HG03439 (cell line): Measurements from ENCODE around the gene MYG1.
A peak's percentile ranks its signal among the peaks of the same experiment; 100 is the strongest.
"Not testable (repeated sequence)": the region's sequence is repeated elsewhere in the genome, so short reads cannot be mapped to it uniquely, and the experiment has no call there.

ENCODE experiments used
- ATAC-seq: cut with Tn5 transposase; IDR thresholded peaks from one replicate; pipeline ENCODE4 v1.9.1; 2021; ENCODE audit warnings: mild to moderate bottlenecking, moderate library complexity; ENCODE audit not compliant: unreplicated experiment

MYG1 gene

DNA sequence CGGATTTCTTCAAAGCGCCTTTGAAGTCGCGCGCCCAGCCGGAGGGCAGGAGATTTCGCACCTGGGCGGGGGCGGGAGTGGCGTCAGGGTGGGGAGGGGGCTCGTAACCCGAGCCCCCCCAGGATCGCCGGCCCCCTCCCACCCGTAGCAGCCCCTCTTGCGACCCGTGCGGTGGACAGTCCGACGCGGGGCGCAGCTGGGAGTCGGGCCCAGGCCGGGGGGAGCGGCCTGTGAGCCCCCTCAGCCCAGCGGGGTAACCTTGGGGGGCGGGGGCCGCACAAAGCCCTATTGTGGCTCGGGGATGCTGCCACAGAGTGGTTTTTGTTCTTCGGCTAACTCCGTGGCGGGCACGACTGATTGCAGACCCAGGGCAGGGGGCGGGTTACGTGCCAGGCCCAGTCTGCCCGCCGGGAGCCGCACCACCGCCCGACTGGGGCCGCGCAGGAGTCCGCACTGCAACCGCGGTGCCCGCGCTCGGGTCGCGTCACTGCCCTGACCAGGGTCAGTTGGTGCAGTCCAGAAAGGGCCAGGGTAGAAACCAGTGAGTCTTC is 26.1 kb downstream of the MYG1 start:
- no peak for ATAC-seq

DNA sequence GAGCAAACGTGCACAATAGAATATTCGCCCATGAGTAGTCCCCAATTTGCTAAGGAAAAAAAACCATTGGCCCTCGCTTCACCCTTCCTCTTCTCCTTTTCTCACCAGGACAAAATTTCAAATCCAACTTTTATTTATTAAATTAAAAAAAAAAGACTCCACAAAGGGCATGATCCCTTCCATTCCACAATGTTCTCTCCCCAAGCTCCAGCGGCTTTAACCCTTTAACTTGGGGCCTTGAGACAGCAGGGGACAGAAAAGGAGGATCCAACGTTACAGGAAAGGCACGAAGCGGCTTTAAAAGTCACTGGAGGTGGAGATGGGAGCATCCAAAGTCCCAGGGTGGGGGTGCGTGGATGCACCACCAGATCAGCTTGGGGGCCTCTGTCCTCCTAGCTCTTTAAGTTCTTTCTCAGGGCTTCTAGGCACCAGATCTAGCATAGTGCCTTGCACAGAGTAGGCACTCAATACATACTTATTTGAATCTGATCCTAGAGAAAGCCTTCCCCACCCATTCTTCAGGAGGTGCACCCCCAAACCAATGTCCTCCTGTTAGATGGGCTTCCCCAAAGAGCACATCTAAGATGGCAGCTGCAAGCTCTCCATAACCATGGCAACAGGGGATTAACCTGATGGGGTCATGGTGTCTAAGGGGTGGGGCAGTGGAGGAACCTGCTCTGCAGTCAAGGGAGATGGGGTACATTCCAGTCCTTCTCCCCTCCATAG is 27.1 kb downstream of the MYG1 start:
- ATAC-seq: no peak

DNA sequence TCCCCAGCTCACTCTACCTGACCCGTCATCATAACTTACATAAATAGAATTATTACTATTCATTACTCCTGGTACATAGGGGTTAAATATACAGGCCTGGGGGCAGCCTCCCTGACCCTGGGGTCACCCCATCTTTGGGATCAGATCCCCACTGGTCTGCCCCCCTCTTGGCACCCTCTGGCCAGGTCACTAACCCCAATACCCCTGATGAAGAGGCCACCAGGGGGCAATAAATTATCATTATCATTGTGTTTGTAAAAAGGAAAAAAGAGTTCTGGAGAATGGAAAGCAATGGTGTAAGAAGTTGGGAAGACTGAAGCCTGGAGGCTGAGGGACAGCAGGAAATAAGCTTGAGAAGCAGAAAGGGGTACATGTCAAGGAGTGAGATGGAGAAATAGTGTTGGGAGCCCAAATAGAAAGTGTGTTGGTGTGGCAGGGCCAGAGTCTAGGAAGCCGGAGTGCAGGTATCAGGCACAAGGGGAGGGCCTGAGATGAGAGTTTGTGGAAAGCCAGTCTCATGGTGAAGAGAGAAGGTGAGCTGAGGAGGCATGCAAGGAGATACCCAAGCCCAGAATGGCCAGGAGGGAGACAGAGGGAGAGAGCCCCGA is 28.0 kb downstream of the MYG1 start:
- ATAC-seq: no peak

DNA sequence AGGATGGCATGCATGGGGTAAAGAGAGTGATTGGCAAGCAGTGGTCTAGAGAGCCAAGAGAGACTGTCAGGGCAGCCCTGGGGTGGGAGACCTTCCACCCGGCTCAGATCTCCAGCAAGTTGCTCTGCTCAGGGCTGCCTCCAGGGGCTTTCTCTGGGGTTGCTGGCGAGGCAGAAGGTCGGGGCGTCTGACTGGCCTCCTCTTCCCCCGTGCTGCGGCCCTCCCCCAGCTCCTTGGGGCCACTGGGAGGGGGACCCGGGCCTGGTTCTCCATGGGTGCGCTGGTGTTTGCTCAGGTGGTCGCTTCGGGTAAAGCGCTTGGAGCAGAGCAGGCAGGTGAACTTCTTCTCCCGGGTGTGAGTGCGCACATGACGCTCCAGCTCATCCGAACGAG is 28.5 kb downstream of the MYG1 start:
- ATAC-seq: no peak

DNA sequence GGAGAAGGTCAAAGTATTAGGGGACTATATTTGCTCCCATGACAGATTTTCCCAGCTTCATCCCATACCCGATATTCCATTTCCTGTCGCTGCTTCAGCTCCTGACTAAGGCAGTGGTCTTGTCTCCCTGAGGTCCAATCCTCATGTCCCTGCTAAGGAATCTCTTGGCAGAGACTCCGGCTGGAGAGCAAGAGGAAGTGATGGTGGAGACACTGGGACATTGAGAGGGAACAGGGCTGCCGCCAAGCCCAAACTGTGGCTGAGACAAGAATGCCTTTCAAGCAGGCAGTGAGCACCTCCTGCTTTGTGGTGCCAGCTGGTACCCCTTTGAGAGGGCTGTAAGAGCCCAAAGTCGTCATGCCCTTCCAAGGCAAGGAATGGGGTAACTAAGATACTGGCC is 31.2 kb downstream of the MYG1 start:
- ATAC-seq: no peak

DNA sequence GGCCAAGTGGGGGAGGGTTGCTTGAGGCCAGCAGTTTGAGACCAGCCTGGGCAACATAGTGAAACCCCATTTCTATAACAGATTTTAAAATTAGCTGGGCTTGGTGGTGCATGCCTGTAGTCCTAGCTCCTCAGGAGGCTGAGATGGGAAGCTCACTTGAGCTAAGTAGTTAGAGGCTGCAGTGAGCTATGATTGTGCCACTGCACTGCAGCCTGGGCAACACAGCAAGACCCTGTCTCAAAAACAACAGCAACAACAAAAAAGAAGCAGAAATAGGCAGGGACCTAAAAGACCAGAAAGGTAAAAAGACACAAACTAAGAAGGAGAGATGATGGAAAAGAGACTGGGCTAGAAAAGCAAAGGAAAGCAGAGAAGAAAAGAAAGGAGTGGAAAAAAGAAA is 32.8 kb downstream of the MYG1 start:
- ATAC-seq: not testable (repeated sequence)

DNA sequence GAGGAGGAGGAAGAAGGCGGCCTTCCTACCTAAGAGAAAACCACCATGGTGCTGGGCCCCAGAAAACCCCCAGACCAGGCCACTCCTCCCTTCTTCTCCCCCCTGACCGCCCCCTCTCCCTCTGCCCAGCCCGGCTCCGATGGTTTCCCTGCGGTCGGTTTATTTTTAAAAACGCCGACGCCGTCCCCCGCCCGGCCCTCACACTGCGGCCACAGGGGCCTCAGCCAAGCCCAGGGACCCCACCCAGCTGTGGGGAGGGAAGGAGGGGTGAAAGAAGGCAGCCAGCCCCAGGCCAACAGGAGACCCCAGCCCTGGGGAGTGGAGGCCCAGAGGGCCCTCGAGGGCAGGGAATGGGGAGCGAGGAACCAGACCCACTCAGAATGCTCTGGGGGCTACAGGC is 33.2 kb downstream of the MYG1 start:
- ATAC-seq: no peak

DNA sequence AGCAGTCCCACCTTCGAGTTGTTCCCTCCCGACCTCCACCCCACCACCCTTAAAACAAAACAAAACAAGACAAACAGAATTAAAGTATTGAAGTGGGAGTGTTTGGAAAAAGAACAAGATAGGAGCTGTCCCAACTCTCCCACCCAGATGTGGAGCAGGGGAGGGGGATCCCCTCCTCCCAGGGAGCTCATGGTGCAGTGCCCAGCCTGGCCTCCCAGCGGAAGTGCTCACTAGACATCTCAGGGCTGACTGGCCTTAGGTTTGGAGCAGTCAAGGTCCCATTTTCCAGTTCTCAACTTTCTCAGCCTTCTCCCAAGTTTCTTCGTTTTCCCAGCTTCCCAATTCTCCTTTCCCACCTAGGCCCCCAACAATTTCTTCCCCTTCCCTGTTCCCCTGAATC is 33.8 kb downstream of the MYG1 start:
- no peak for ATAC-seq

DNA sequence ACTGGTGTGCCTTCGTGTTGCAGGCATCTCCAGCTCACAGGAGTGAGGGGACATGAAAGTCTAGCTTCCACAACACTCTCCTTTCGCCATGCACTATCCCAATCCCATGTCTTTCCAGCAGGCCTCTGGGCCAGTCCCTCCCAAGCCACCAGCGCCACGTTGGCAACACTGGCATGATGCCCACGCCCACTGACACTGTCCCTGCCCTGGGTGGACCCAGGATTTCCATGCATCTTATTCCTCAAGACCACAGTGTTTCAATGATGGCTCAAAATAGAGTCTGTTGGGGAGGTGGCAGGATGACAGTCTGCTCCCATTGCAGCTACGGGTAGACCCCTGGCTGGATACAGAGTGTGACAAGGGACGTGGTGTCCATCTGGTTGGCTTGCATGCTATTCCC is 34.4 kb downstream of the MYG1 start:
- ATAC-seq: no peak

DNA sequence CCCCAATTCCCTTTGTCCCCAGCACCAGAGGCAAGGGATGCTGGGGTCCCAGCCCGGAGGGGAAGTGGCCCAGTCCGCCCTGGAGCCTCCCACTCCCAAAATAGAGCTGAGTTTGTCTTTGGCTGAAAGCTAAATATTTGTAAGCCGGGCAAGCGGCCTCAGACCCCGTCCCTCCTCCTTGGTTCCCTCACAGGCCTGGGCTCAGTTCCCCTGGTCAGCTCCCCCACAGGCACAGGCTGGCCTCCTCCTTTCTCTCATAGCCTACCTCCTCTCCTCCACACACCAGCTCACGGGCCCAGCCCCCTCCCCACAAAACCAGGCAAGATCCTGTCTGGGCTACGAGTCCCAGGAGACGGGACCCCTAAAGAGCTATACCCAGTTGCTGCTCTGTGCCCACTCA is 35.3 kb downstream of the MYG1 start:
- ATAC-seq: no peak

DNA sequence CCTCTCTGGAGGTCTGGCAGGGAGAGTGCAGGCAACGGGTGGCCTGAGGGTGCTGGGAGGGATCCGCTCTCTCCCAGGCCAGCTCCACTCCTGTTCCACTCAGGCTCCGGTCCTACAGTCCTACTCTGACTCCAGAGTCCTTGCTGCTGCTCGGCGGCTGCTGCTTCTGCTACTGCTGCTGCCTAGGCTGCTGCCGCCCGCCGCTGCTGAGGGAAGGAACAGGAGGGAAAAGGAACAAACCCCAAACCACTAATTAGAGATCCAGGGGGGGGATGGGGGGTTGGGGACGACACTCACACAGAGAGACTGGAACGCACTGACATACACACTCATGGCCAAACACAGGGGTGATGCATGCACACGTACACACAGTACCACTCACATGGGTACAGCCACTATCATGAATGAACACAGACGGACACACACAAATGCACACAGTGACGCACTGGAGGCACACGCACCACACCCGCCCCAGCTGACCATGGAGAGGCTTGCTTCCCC is 36.7 kb downstream of the MYG1 start, which contains the start of gene SP7:
TSS of gene SP7 (minus strand) at position 174 of the 501 bp plus-strand sequence. CDS start 708 bp downstream, outside the sequence.
- no peak for ATAC-seq

DNA sequence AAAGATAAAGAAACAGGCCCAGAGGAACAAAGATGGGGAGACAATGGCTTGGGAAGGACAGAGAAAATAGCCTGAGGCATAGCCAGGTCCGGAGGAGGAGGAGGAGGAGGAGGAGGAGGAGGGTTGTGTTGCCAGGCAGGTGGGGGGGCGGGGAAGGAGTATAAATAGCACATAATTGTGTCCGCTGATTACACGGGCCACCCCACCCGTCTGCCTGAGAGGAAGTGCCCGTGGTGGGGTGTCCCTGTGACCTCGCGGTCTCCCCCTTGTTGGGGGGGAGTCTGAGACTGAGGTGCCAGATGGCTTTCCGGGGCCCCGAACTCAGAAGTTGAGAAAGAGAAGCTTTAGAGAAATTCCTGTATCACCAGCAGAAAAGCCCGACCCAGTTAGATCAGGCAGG is 38.5 kb downstream of the MYG1 start:
- ATAC-seq: no peak

DNA sequence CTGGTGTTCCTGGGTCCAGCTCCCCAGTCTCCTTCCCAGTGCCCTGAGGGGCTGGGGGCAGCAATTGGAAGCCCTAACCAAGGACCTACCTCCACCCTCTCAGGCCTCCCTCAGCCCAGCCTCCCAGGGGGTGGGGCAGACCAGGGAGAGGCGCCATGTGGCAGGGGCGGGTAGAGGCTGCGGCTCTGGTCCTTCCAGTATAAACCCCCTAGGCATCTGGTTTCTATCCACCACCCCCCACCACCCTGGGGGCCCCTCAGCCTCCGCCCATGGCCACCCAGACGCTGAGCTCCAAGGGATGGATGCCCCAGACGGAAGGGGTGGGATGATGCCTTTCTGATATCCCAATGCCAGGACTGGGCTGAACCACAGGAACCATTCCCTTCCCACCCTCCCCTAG is 39.4 kb downstream of the MYG1 start:
- no peak for ATAC-seq

DNA sequence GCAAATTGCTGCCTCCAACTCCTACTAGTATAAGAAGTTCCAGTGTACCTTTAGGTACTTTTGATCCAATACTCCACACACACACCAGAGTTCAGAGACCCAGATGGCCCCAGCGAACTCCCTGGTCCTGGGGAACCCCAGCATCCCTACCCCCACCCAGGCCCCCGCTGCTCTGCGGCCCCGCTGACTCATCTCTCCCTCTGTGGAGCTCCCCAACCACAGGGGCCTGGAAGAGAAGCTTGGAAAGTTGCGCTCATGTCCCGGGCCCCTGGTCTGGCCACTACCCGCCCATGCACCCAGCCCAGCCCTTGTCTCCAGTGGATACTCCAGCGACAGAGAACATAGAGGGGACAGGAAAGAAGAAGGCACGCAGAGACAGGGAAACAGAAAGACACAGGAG is 40.9 kb downstream of the MYG1 start:
- no peak for ATAC-seq

DNA sequence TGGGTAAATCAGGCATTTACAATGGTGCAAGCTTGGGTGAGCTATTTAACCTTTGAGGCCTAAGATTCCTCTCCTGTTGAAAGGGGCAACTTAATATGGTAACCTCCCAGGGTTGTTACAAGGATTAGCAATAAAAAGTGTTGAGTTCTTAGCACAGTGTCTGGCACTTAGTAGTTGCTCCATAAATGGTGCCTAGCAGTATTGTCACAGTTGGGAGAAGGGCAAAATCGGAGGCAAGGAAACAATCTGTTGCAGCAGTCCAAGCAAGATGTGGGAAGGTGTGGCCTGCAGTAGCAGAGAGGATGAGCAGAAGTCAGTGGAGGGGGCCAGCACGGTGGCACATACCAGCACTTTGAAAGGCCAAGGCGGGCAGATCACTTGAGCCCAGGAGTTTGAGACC is 44.0 kb downstream of the MYG1 start:
- ATAC-seq: no peak

DNA sequence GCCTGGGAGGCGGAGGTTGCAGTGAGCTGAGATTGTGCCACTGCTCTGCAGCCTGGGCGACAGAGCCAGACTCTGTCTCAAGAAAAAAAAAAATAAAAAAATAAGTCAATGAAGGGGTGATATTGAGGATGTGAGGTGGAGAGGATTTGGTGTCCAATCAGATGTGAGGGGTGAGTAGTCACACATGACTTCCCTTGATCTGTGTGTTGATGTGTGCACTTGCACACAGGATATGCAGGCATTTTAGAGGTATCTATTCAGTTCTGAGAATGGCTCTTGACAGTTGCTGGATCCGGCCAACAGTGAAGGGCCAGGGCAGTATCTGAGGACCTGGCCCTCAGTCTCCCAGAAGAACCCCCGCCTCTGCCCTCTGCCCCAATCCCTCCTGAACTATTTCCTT is 44.5 kb downstream of the MYG1 start:
- ATAC-seq: no peak

DNA sequence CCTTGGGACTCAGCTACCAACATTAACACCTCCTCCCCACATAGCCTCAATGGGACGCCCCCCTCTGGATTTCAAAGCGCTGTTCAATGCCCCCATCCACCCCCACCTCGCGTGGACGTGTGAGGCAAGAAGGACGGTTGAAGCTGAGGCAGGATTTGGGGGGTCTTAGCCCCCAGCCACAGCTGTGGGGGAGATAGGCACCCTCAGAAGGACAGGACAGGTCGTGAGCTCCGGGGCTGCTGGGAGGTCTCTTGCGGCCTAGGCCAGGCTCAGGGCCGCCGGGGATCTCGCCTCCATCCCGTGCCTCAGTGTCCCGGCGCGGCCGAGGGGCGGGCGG is 45.0 kb downstream of the MYG1 start:
- ATAC-seq: peak; percentile 20

DNA sequence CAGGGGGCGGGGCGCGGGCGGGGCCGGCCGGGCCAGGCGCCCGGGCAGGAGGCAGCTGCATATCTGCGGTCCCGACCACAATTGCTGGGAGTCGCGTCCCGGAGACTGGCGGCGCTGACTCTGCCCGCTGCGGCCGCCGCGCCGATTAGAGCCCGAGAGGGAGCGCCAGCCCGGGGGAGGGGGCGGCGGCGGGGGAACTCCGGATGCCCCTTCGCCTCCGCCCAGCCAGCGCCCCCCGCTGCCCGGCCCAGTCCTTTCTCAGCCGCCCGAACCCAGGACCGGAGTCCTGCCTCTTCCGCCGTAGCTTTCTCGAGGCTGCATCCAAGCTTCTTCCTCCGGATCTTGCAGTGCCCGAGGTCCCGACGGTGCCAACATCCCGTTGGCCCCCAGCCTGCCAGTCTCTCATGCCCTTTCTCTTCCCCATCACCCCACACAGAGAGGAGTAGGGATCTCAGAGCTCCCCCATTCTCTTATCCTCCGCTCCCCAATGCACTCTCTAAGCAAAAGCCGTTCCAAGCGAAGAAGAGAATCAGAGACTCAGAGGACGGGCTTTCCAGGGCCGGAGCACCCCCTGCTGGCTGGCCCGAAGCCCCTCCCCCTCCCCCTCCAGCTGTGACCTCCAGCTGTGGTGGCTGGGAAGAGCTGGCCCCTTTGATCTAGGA is 45.5 kb downstream of the MYG1 start:
- peak; percentile 60 for ATAC-seq

DNA sequence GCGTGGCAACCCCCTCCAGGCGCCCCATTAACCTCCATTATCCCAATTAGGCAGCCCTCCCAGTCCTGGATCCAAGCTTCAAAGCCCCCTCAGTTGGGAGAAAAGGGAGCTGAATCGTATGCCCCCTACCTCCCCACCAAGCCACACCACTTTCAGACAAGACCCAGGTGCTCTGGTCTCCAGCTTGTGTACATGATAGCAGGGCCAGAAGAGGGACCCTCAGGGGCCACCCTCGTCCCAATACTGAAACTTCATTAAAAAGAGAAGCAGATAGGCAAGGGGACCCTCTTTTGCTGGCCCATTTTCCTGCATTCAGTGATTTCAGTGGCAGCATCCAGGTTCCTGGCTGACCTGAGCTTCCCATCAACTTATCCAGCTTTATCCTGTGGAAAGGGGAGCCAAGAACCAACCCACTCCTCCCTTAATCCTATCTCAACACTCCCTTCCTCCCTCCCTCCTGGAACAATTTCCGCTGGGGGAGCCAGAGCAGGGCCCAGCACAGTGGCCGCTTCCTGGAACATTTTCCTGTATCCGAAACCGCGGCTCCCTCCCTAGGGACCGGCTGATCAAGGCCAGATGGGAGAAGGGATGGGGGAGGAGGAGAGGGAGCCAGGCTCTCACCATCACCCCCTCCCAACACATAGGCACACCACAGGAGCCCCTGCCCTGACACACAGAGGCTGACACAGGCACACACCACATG is 46.1 kb downstream of the MYG1 start:
- ATAC-seq: no peak

DNA sequence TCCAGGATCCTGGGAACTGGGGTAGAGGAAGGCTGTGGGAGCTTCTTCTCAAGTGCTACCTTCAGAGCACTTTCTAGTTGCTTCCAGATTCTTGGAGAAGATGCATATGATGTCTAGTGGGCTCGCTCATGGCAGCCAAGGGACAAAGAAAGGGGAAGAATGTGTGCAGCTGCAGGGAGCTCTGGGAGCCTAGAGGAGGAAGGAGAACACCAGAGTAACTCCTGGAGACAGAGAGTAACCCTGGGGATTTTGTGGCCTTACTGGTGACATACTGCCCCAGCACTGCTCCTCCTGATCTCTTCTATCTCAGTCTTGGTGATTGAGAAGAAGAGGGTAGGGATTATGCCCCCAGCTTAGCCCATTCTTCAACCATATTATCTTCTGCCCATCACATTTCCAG is 47.0 kb downstream of the MYG1 start:
- ATAC-seq: no peak

DNA sequence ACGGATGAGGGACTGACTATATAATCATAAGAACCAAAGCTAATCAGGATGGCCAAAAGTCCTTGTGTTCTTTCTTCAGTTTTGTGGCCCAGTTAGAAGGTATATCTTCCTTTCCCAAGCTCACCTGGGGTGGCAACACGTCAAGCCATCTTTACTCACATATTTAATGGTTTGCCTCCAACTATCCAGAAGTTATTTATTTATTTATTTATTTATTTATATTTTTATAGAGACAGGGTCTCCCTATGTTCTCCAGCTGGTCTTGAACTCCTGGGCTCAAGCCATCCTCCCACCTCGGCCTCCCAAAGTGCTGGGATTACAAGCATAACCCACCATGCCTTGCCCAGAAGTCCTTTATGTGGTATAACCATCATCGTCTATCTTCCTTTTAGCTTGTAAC is 48.4 kb downstream of the MYG1 start:
- ATAC-seq: no peak
